Karpas-422 (cell line): ENCODE data around the gene PHOX2A. TPM values are rescaled to one million over a fixed set of nuclear protein-coding genes. Genes with fewer than 3 reads are reported as not detected.
"Not testable (repeated sequence)": the region's sequence is repeated elsewhere in the genome, so short reads cannot be mapped to it uniquely, and the experiment has no call there.

Source experiments
- DNase-seq: peaks from one replicate; pipeline ENCODE4 v3.0.0-alpha.2; 2015
- H2AFZ ChIP-seq: fragments of 200-600 bp; sonication (generic); 2 replicates; pipeline ENCODE4 v1.6.1; 2014; ENCODE audit warnings: antibody characterized with exemption, low read length, mixed read lengths
- H3K27ac ChIP-seq: fragments of 200-600 bp; sonication (generic); 2 replicates; pipeline ENCODE4 v1.5.1; 2014; ENCODE audit warnings: mild to moderate bottlenecking, low read length, moderate library complexity
- H3K27me3 ChIP-seq: fragments of 200-600 bp; sonication (generic); 2 replicates; pipeline ENCODE4 v1.6.1; 2014; ENCODE audit warnings: low read length, mixed read lengths
- H3K36me3 ChIP-seq: fragments of 200-600 bp; sonication (generic); 2 replicates; pipeline ENCODE4 v1.6.1; 2014; ENCODE audit warnings: low read length, mixed read lengths; ENCODE audit not compliant: insufficient read depth
- H3K4me1 ChIP-seq: fragments of 200-600 bp; sonication (generic); 2 replicates; pipeline ENCODE4 v1.6.1; 2014; ENCODE audit warnings: mild to moderate bottlenecking, low read length, mixed read lengths
- H3K4me2 ChIP-seq: fragments of 200-600 bp; sonication (generic); 2 replicates; pipeline ENCODE4 v1.6.1; 2014; ENCODE audit warnings: low read length, low read depth, mild to moderate bottlenecking; ENCODE audit not compliant: poor library complexity, severe bottlenecking
- H3K4me3 ChIP-seq: fragments of 200-600 bp; sonication (generic); 2 replicates; pipeline ENCODE4 v1.5.1; 2014; ENCODE audit warnings: mild to moderate bottlenecking, antibody characterized with exemption, low read length, mixed read lengths
- H3K79me2 ChIP-seq: fragments of 200-600 bp; sonication (generic); 2 replicates; pipeline ENCODE4 v1.6.1; 2014; ENCODE audit warnings: mild to moderate bottlenecking, low read length, mixed read lengths
- H3K9ac ChIP-seq: fragments of 200-600 bp; sonication (generic); 2 replicates; pipeline ENCODE4 v1.6.0; 2014; ENCODE audit warnings: low read length
- H3K9me2 ChIP-seq: fragments of 200-600 bp; sonication (generic), shearing (Covaris generic); replicated peaks from 2 replicates; pipeline ENCODE4 v1.6.0; 2014; ENCODE audit warnings: mild to moderate bottlenecking, low read length, moderate library complexity; ENCODE audit not compliant: insufficient read depth
- H3K9me3 ChIP-seq: fragments of 300-700, 200-600 bp; sonication (generic); 2 replicates; pipeline ENCODE4 v1.6.1; 2014; ENCODE audit warnings: low read length, mixed read lengths
- H4K20me1 ChIP-seq: fragments of 200-600 bp; sonication (generic); 2 replicates; pipeline ENCODE4 v1.6.1; 2014; ENCODE audit warnings: mild to moderate bottlenecking, antibody characterized with exemption, low read length, low read depth; ENCODE audit not compliant: insufficient read depth
- total RNA-seq: library from RNA; depleted of rRNA; stranded (reverse); fragments of >200 nt; shearing (Covaris generic); gene quantifications from 2 replicates; pipeline ENCODE4 v1.2.3, GENCODE V29; 2014; ENCODE audit warnings: low replicate concordance

PHOX2A gene
- total RNA-seq, 1 experiment from 2014 or later, result not detected

- no peak for DNase-seq
- Histone ChIP-seq H3K27me3 (no peaks in the 10 kb centered on the region), H3K4me1 (peaks cover 32% of the 10 kb centered on the region), H3K4me3 (no peak overlapping the region), H3K4me2 (no peak overlapping the region), H3K36me3 (no peaks in the 10 kb centered on the region), H3K9me3 (no peaks in the 10 kb centered on the region), H4K20me1 (no peaks in the 10 kb centered on the region), H3K9ac (no peak overlapping the region), H3K27ac (no peak overlapping the region), H3K79me2 (no peaks in the 10 kb centered on the region), H3K9me2 (no peaks in the 10 kb centered on the region), H2AFZ (no peak overlapping the region)
Observed at GRCh38 chr11:72218251-72218745, 25.7 kb downstream of the PHOX2A start.

DNA sequence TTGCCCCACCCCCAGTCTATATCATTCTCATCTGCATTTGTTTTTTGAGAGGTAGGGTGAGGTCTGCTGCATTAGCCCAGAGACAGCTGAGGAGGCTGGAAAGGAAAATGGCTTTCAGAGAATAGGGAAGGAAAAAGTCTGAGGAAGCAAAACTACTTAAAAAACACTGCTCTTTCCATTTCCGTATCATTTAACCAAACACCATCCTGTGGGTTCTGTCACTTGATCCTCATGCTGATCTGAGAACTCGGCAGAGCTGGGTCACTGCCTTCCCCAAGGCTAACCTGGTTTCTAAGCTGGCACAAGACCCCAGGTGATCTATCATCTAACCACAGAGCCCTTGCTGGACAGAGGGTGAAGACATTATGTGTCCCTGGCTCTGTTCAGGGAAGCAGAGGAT is 26.1 kb downstream of the PHOX2A start:
- DNase-seq, result no peak
- no peak overlapping the region for H2AFZ ChIP-seq
- no peak overlapping the region for H3K9ac ChIP-seq
- H3K4me2 ChIP-seq, result no peak overlapping the region
- no peaks in the 10 kb centered on the region for H4K20me1 ChIP-seq
- H3K4me1 ChIP-seq, result peaks cover 30% of the 10 kb centered on the region
- no peaks in the 10 kb centered on the region for H3K79me2 ChIP-seq
- no peak overlapping the region for H3K27ac ChIP-seq
- H3K27me3 ChIP-seq, result no peaks in the 10 kb centered on the region
- H3K9me3 ChIP-seq, result no peaks in the 10 kb centered on the region
- H3K36me3 ChIP-seq, result no peaks in the 10 kb centered on the region
- H3K9me2 ChIP-seq, result no peaks in the 10 kb centered on the region
- no peak overlapping the region for H3K4me3 ChIP-seq

DNA sequence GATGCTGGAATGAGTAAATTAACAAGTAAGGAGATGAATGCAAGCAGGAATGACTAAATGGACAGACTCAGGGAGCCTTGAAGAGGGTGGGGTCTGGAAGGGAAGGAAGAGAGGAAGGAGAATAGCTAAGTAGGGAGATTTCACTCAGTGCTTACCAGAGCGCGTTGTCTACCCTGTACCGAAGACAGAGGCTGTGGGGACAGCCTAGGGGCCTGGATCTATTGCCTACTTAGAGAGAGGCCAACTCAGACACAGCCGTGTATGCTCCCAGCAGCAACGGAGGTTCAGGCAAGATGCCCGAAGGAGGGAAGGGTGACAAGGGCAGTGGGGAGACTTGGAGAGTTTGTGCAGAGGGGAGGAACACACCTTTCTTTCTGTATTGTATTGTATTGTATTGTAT is 27.3 kb downstream of the PHOX2A start, which contains the start of gene FOLR2:
Gene FOLR2, plus strand, starts transcription at position 157 of the 400 bp plus-strand sequence. CDS start 1,791 bp downstream, outside the sequence.
- no peak within 1 kb of the TSS for H2AFZ ChIP-seq
- H3K9me3 ChIP-seq, result no peaks in the 10 kb centered on the region
- H3K4me3 ChIP-seq, result no peak within 1 kb of the TSS
- no peak within 1 kb of the TSS for H3K4me2 ChIP-seq
- DNase-seq, result no peak
- no peaks in the 10 kb centered on the region for H4K20me1 ChIP-seq
- peaks cover 18% of the 10 kb centered on the region for H3K4me1 ChIP-seq
- H3K79me2 ChIP-seq, result no peaks in the 10 kb centered on the region
- H3K27me3 ChIP-seq, result no peaks in the 10 kb centered on the region
- no peaks in the 10 kb centered on the region for H3K36me3 ChIP-seq
- no peak within 1 kb of the TSS for H3K9ac ChIP-seq
- no peaks in the 10 kb centered on the region for H3K9me2 ChIP-seq
- H3K27ac ChIP-seq, result no peak within 1 kb of the TSS

DNA sequence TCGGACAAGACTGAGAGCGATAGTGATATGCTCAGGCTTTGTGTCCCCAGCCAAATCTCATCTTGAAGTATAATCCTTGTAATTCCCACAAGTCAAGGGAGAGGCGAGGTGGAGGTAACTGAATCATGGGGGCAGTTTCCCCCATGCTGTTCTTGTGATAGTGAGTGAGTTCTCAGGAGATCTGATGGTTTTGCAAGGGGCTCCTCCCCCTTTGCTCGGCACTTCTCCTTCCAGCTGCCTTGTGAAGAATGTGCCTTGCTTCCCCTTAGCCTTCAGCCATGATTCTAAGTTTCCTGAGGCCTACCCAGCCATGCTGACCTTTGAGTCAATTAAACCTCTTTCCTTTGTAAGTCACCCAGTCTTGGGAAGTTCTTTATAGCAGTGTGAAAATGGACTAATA is 34.9 kb downstream of the PHOX2A start:
- no peaks in the 10 kb centered on the region for H4K20me1 ChIP-seq
- no peaks in the 10 kb centered on the region for H3K27me3 ChIP-seq
- no peak overlapping the region for H3K4me2 ChIP-seq
- no peaks in the 10 kb centered on the region; the same call in 1 of the 2 replicates for H3K9me3 ChIP-seq
- H3K9me2 ChIP-seq, result no peaks in the 10 kb centered on the region
- no peak overlapping the region for H3K27ac ChIP-seq
- no peaks in the 10 kb centered on the region for H3K4me1 ChIP-seq
- no peak overlapping the region for H2AFZ ChIP-seq
- no peak for DNase-seq
- no peak overlapping the region for H3K9ac ChIP-seq
- H3K36me3 ChIP-seq, result no peaks in the 10 kb centered on the region
- H3K79me2 ChIP-seq, result no peaks in the 10 kb centered on the region
- no peak overlapping the region for H3K4me3 ChIP-seq

GRCh38 chr11:72208281-72208680 is 35.7 kb downstream of the PHOX2A start:
- Histone ChIP-seq H3K9me3 (no peaks in the 10 kb centered on the region; the same call in 1 of the 2 replicates), H3K36me3 (no peaks in the 10 kb centered on the region), H3K4me3 (no peak overlapping the region), H2AFZ (no peak overlapping the region), H3K27me3 (no peaks in the 10 kb centered on the region), H3K9me2 (no peaks in the 10 kb centered on the region), H3K27ac (no peak overlapping the region), H3K9ac (no peak overlapping the region), H3K4me2 (no peak overlapping the region), H3K79me2 (no peaks in the 10 kb centered on the region), H3K4me1 (no peaks in the 10 kb centered on the region), H4K20me1 (no peaks in the 10 kb centered on the region)
- no peak for DNase-seq

- H3K27me3 ChIP-seq, H3K36me3 ChIP-seq, H4K20me1 ChIP-seq, H3K4me3 ChIP-seq, DNase-seq, H3K27ac ChIP-seq, H3K9me3 ChIP-seq, H3K79me2 ChIP-seq, H3K4me1 ChIP-seq, H2AFZ ChIP-seq, H3K4me2 ChIP-seq, H3K9ac ChIP-seq, H3K9me2 ChIP-seq: not testable (repeated sequence)
Observed at GRCh38 chr11:72206794-72207193, 37.2 kb downstream of the PHOX2A start.

GRCh38 chr11:72204886-72205285 is 39.1 kb downstream of the PHOX2A start:
- H3K4me1 ChIP-seq, result no peaks in the 10 kb centered on the region
- no peak overlapping the region for H3K4me3 ChIP-seq
- no peaks in the 10 kb centered on the region for H3K79me2 ChIP-seq
- no peak overlapping the region for H3K4me2 ChIP-seq
- no peaks in the 10 kb centered on the region; the same call in 1 of the 2 replicates for H3K9me3 ChIP-seq
- H3K9me2 ChIP-seq, result no peaks in the 10 kb centered on the region
- H3K36me3 ChIP-seq, result no peaks in the 10 kb centered on the region
- H3K27ac ChIP-seq, result no peak overlapping the region
- no peak for DNase-seq
- H3K27me3 ChIP-seq, result no peaks in the 10 kb centered on the region
- H3K9ac ChIP-seq, result no peak overlapping the region
- no peak overlapping the region for H2AFZ ChIP-seq
- no peaks in the 10 kb centered on the region for H4K20me1 ChIP-seq

- no peak overlapping the region for H3K9ac ChIP-seq
- H3K4me1 ChIP-seq, result no peaks in the 10 kb centered on the region
- H3K4me3 ChIP-seq, result no peak overlapping the region
- DNase-seq, result no peak
- no peaks in the 10 kb centered on the region for H3K9me2 ChIP-seq
- no peak overlapping the region for H3K4me2 ChIP-seq
- no peak overlapping the region for H2AFZ ChIP-seq
- H3K79me2 ChIP-seq, result no peaks in the 10 kb centered on the region
- H3K9me3 ChIP-seq, result no peaks in the 10 kb centered on the region
- H4K20me1 ChIP-seq, result no peaks in the 10 kb centered on the region
- H3K27ac ChIP-seq, result no peak overlapping the region
- no peaks in the 10 kb centered on the region for H3K36me3 ChIP-seq
- H3K27me3 ChIP-seq, result no peaks in the 10 kb centered on the region
Observed at GRCh38 chr11:72203163-72203562, 40.8 kb downstream of the PHOX2A start.

GRCh38 chr11:72202571-72202970 is 41.4 kb downstream of the PHOX2A start:
- Histone ChIP-seq H3K27ac (no peak overlapping the region), H3K9me3 (no peaks in the 10 kb centered on the region), H3K9me2 (no peaks in the 10 kb centered on the region), H2AFZ (no peak overlapping the region), H3K4me2 (no peak overlapping the region), H3K4me3 (no peak overlapping the region), H3K36me3 (no peaks in the 10 kb centered on the region), H3K9ac (no peak overlapping the region), H3K4me1 (no peaks in the 10 kb centered on the region), H3K79me2 (no peaks in the 10 kb centered on the region), H3K27me3 (no peaks in the 10 kb centered on the region), H4K20me1 (no peaks in the 10 kb centered on the region)
- DNase-seq, result no peak
